SIG-M5 (cell line): Measurements from ENCODE around the gene SCARB1.

ENCODE experiments used
- DNase-seq: peaks from one replicate; lab custom pipeline; 2025; lab: John Stamatoyannopoulos, UW

SCARB1 gene

GRCh38 chr12:124862768-124863415 lies 772 bp downstream of the SCARB1 start:
- DNase-seq: no peak

DNA sequence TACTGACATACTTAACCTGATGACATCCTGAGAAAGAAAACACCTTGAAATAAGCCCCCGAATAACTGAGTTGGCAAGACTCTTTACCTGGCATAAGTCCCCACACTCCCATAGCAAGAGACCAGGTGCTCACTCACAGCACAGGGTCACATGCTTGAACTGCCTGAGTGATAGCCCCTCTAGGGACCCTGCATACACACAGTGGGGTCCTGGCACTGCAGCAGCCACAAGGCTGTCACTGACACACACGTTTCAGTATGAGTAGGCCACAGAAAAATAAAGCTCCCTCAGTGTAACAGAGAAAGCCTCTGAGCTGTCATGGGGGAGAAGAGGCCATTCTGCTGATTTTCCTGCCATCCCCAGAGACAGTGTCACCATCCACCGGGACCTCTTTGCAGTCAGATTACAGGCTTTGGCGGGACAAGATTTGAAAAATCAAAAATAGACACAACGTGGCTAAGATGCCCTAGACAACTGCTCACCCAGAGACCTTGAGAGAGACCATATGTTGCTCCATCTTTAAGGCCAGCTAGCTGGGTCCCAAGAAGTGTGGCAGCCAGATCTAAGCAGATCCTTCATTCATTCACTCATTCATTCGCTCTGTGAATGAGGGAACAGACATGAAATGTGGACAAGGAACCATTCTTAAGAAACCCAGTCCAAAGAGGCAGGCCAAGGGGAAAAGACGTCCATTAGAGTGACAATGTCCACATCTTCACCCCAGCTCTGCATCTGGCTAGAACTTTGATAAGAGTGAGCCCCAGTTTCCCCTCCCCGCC lies 1.6 kb downstream of the SCARB1 start:
- DNase-seq: no peak

- no peak for DNase-seq
These were observed 2.2 kb downstream of the SCARB1 start for GRCh38 chr12:124861492-124861891.

- no peak for DNase-seq
These were observed 5.7 kb downstream of the SCARB1 start for GRCh38 chr12:124857921-124858461.

GRCh38 chr12:124856842-124857178 lies 6.9 kb downstream of the SCARB1 start:
- no peak for DNase-seq

DNA sequence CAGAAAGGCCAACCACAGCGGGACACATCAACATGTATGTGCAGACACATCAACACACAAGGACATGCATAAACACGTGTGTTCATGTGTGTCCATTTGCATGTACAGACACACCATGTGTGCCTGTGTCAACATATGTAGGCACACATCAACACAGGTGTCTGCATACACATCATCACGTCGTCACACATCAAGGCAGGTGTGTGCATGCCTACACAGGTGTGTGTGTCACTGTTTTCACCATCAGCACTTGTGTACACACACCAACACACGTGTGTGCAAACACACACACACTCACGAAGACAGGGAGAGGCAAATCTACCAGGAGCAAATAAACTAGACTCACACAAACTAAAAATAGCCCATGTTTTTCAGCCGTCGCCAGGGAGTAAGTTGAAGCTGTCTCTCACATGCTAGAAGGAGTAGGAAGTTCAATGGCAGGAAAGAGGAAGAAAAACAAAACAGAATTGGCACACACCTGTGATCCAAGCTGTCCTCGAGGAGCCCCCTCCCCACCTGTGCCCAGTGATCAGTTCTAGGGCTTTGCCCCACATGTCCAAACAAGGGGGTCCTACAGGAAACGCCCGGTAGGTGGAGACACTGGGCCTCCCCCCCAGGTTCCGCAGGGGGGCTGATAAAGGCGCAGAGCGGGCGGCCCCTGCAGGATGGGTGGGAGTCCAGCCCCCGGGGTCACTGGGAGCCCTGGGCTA lies 7.4 kb downstream of the SCARB1 start:
- DNase-seq: no peak

DNA sequence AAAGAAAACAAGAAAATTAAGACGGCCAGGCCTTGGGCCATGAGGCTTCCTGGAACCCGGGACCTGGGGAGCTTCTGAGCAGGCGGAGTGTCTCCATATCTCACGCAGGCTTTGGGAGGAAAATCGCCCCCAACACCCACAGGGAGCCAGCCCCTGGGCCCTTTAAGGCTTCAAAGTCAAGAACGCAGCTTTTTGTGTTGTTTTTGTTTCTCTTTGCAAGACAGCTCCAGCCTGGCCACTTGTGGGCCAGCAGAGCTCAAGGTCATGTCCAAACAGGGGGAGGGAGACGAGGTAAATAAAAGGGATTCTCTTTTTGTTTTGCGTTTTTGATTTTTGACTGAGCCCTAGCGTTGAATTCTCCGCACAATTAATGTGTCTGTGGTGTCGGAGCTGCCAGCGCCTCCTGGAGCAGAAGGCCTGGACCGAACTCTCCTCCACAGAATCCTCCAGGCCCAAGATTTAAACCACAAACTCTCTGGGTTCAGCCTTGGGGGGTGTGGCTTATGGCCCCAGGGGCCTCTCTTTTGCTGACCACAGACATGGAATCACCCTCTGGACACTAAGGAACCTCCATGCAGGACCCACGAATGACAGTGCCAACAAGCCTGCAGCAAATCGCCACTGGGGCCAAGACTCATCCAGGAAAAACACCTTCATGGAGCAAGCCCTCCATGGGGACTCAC lies 8.2 kb downstream of the SCARB1 start:
- DNase-seq: no peak

- DNase-seq: no peak
These were observed 9.0 kb downstream of the SCARB1 start for GRCh38 chr12:124854637-124855184.

DNA sequence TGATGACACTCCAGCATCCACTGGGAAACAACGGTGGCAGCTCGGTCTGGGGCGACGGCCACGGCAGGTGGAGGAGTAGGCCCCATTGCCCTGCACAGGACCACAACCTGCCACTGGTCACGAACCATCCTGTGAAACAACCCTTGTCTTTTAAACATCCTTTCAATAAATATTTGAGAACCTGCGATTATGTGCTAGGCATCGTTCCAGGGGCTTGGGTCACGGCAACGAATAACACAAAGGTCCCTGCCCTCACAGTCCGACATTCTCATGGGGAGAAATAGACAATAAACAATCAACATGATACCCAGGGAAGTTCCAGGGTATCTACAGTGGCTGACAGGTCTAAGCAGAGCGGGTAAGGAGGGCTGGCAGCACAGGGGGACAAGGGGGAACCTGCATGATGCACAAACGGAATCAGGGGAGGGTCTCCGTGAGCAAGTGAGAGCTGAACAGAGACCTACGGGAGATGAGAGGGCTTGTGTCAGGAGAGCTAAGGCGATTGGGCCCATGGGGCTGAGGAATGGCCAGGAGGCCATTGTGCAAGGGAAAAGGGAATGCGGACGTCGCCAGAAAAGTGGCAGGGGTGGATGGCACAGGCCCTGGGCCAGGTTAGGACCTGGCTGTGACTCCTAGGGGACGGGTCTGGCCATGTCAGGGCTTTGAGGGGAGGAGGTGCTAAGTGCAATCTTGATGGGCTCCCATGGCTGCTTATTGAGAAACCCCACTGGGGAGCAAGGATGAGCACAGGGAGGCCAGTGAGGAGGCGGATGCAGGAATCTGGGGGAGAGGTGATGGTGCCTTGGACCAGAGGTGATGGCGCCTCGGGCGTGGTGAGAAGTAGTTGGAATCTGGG lies 9.7 kb downstream of the SCARB1 start:
- no peak for DNase-seq

- no peak for DNase-seq
These were observed 10.7 kb downstream of the SCARB1 start for GRCh38 chr12:124852911-124853427.

DNA sequence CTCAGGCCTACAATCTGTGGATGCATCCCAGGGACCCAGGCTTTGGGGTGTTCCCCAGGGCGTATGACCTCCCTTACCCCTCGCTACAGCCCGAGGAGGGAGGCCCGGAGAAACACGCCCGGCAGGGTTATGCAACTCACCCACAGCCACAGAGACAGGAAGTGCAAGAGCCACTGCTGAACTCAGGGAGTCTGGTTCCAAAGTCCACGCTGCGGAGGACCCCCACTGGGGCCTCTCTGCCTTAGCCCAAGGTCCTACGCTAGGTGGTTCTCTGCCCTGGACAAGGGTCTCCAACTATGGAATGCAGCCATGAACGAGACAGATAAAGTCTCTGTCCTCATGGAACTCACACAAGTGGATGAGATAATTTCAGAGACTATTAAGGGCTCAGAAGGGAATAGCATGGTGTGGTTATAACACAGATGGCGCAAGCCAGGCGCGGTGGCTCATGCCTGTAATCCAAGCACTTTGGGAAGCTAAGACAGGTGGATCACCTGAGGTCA lies 11.3 kb downstream of the SCARB1 start:
- no peak for DNase-seq

DNA sequence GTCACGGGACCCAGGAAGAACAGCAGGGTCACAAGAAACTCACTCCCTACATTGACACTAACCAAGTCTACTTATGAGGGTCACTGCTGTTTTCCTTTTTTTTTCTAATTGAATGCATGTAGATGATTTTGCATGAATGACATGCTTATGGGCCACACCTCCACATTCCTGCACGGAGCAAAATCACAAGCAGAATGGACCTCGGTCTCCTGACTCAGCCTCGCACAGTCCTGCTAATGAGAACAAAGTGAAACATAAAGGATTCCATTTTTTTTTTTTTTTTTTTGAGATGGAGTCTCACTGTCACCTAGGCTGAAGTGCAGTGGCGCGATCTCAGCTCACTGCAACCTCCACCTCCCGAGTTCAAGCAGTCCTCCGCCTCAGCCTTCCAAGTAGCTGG lies 12.3 kb downstream of the SCARB1 start:
- DNase-seq: no peak

DNA sequence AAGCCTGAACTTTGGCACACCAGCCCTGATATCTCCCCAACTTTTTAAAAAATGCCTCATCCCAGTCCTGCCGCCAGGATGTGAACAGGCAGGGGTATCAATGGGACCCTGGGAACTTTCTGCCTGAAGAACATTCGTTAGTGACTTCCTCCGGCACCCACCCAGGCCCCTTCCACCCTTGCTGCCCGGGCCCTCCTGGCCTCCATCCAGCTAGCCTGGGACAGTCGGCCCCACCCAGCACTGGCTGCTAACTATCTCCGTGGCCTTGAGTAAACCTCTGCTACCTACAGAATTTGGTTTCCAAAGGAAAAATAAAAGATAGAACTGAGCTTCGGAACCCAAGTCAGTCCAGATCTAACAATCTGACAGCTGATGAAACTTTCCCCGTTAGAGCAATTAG lies 14.3 kb downstream of the SCARB1 start:
- DNase-seq: no peak

GRCh38 chr12:124848621-124849380 lies 14.9 kb downstream of the SCARB1 start:
- no peak for DNase-seq

GRCh38 chr12:124847113-124848074 lies 16.3 kb downstream of the SCARB1 start:
- no peak for DNase-seq

GRCh38 chr12:124844411-124845397 lies 19.0 kb downstream of the SCARB1 start:
- DNase-seq: no peak

- no peak for DNase-seq
These were observed 20.7 kb downstream of the SCARB1 start for GRCh38 chr12:124842800-124843510.
